ENCODE results near the gene IL1R2.

GRCh38 chr2:101986376-101986775, 5.4 kb upstream of the IL1R2 start:
- TF ChIP-seq CTCF (IDR thresholded peaks at IDR 0.05): no peak
- no peak for TF ChIP-seq POLR2A (IDR thresholded peaks at IDR 0.05)
